ENCODE measurements around the gene DYRK3.
"Not testable (repeated sequence)": the region's sequence is repeated elsewhere in the genome, so short reads cannot be mapped to it uniquely, and the experiment has no call there.

Gene DYRK3

GRCh38 chr1:206635080-206635977 is at the start of gene DYRK3:
Gene DYRK3 (plus strand): TSS chr1:206635536. CDS start chr1:206635704, 168 bp downstream.
- no peak for FAIRE-seq

DNA sequence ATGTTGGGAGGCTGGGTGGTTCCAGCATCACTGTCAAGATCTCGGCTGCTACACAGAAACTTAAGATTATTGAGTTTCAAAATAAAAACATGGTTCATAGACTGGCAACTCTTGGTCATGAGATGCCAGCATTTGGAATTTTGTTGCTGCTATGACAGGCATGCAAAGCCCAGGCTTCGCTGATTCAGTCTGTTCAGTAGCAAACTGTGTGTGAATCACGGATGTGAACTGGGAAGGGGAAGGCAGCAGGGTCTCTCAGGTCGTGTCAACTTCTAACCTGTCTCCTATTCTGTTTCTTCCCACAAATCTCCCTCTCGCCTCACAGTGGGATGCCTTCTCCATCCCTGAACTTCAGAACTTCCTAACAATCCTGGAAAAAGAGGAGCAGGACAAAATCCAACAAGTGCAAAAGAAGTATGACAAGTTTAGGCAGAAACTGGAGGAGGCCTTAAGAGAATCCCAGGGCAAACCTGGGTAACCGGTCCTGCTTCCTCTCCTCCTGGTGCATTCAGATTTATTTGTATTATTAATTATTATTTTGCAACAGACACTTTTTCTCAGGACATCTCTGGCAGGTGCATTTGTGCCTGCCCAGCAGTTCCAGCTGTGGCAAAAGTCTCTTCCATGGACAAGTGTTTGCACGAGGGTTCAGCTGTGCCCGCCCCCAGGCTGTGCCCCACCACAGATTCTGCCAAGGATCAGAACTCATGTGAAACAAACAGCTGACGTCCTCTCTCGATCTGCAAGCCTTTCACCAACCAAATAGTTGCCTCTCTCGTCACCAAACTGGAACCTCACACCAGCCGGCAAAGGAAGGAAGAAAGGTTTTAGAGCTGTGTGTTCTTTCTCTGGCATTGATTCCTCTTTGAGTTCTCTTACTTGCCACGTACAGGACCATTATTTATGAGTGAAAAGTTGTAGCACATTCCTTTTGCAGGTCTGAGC is 48.6 kb upstream of the DYRK3 start:
- FAIRE-seq = no peak

- no peak for FAIRE-seq
Observed at GRCh38 chr1:206587904-206588303, 47.4 kb upstream of the DYRK3 start.

GRCh38 chr1:206588492-206588891 is 46.8 kb upstream of the DYRK3 start:
- no peak for FAIRE-seq

GRCh38 chr1:206589206-206589605 is 46.1 kb upstream of the DYRK3 start:
- FAIRE-seq = no peak

- FAIRE-seq = no peak
Observed at GRCh38 chr1:206590025-206590758, 45.1 kb upstream of the DYRK3 start.

DNA sequence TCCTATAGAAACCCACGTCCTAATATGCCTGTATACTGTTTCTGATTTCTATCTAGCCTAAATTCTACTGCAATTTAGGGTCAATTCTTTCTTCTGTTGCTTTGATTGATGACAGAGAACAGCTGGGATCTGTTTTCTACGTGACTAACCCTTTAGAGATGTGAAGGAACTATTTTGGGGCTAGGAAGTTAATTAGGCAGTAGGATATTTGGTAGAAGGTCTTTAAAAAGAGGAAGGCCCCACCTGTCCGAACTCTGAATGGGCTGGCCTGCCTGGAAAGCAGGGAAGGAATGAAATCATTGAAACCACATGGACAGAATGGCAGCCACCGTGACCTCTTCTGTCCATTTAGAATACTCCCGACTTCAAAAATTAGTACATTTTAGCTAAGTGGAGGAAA is 44.1 kb upstream of the DYRK3 start:
- FAIRE-seq = no peak

DNA sequence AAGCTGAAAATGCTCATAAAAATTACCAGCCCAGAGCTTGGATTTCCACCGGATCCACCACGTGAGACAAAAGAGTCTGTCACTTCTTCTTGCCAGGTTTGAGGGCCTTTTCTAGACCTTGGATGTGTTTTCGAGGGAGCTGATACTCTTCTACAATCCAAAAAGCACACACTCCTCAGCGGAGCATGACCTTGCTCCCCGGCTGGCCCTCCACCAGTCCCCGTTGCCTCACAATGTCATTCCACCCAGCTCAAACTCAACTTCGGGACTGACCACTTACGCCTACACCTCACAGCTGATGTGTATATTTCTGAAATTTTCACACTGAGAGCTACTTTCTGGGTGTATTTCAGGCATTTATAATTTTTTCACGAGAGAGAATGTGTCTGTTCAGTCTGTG is 43.6 kb upstream of the DYRK3 start:
- no peak for FAIRE-seq

DNA sequence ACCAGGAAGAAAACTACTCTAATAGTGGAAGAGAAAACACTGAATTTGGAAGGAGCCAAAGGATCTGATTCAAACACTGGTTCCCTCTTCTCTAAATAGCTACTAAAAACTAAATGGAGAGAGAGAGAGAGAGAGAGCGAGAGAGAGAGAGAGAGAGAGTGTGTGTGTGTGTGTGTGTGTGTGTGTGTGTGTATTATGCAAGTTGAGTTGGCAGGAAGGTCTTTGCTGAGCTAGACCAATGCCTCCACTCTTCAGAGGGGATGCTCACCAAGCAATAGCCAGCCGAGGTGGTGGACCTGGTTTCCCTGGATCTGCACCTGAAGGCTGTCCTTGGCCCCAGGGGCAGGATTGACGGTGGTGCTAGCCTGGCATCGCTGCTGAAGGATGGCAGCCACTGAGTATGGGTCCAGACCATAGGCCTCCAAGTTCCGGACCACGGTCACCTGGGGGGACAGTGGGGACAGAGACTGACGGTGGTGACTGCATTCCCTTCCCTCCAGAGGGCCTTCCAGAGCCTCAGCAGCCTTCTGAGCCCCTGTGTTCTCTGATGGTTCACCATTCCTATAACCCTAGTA is 41.9 kb upstream of the DYRK3 start:
- FAIRE-seq = no peak

GRCh38 chr1:206595581-206596318 is 39.6 kb upstream of the DYRK3 start:
- FAIRE-seq = no peak

DNA sequence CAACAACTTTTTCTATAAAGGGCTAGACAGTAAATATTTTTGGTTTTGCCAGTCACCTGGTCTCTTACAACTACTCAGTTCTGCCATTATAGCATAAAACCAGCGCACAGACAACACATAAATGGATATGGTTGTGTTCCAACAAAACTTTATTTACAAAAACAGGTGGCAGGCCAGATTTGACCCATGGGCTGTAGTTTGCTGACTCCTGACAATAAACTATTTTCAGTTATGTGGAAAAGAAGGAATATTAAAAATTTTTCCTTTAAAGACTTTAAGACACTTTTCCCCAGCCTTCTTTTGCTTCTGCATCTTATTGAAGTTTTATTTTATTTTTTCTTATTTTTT is 39.0 kb upstream of the DYRK3 start:
- no peak for FAIRE-seq

- FAIRE-seq = no peak
Observed at GRCh38 chr1:206600527-206600926, 34.8 kb upstream of the DYRK3 start.

- FAIRE-seq = no peak
Observed at GRCh38 chr1:206604861-206605260, 30.5 kb upstream of the DYRK3 start.

- no peak for FAIRE-seq
Observed at GRCh38 chr1:206606867-206607266, 28.5 kb upstream of the DYRK3 start.

DNA sequence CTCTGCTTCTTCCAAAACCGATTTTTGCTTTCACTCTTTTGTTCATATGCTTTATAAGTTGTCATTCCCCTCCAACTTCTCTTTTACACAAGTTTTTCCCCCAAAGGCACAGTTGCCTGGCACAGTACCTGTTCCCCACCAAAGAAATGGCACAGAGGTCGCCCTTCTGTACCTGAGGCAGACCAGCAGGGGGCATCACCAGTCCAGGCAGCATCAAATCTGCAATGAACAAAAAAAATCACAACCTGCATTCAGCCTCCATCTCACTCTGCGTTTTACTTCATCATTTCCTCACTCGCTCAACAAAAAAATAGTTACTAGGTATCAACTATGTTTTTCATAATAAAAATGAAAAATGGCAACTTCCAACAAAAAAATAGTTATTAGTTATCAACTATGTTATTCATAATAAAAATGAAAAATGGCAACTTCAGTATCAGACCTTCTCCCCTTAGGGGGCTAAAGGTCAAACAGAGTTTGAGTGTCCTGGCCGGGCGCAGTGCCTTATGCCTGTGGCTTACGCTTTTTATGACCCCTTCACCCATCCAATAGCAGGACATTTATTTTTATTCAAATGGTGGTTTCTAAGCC is 27.1 kb upstream of the DYRK3 start:
- no peak for FAIRE-seq

GRCh38 chr1:206609229-206609991 is 25.9 kb upstream of the DYRK3 start:
- no peak for FAIRE-seq

DNA sequence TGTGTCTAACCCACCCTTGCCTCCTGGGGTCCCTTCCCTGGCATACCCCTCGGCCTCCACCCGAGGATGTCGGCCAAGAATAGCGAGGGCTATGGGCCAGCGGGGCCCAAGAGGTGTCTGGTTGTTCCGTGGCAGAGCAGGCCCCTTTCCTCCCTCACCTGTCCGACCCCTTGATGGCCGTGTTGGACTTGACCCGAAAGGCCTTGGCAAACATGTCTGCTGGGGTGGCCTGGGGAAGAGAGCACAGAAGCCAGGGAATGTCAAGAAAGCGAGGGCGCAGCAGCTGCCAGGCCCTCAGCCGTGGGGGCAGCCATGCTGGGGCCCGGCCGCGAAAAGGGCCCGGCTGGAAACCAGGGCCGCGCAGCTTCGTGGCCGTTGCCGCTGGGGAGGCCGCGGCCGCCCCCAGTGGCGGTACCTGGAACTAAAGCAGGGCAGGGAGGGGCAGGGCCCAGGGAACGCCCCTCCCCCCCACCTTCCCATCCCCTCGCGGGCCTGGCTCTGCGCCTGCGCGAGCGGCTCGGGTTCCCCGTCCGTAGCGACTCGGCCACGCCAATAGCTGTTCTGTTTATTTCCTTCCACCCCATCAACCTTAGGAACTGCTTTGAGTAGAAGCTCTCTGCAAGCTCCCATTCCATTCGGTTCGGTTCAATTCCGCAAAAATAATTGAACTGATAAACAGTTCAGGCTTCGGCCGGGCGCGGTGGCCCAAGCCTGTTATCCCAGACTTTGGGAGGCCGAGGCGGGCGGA is 23.0 kb upstream of the DYRK3 start, which contains the start of gene EIF2D:
TSS of gene EIF2D (minus strand) at position 337 of the 748 bp plus-strand sequence. CDS start at position 214, 123 bp downstream.
- no peak for FAIRE-seq

DNA sequence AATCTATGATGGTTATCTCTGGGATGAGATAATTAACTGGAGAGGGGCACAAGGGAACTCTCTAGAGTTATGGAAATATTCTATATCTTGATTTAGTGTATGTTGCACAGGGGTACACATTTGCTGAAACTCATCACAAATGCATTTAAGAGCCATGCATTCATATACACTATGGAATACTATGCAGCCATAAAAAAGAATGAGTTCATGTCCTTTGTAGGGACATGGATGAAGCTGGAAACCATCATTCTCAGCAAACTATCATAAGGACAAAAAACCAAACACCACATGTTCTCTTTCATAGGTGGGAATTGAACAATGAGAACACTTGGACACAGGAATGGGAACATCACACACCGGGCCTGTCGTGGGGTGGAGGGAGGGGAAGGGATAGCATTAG is 8.9 kb upstream of the DYRK3 start:
- FAIRE-seq = not testable (repeated sequence)

DNA sequence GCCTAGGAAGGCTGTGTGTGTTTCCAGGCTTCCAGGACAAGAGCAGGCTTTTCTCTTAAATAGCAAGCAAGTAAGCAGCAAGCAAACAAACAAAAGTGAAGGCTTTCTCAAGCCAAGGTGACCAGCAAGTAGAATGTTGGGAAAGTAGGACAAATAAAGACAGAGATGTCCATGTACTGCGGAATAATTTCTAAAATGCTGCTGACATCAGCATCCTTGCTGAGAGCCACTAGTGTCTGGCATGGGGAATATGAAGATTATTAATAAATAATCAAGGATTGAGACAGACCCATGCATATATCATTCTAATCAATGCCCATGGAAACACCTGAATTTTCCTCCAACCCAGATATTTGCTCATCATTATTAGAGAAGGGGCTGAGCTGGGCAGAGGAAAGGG is 6.4 kb upstream of the DYRK3 start:
- FAIRE-seq = no peak

DNA sequence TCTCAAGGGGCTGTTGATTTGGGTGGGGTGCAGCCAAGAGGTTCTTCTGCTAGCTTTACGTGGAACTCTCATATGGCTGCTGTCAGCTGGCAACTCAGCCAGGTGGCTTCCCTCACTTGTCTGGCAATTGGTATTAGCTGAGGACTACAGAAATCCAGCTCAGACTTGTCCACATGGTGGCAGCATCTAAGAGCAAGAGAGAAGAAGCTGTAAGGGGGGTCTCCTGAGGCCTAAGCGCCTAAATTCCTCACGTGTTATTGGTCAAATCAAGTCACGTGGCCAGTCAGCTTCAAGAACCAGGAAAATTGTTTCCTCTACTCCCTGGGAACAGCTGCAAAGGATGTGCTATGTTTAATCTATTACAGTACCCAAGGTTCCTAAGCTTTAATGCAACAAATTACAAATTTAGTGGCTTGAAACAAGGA is 4.2 kb upstream of the DYRK3 start:
- FAIRE-seq = no peak

All from colon (tissue), 2 donors.